NCI-H2107 (cell line): ENCODE data around the gene CPZ.
"Not testable (repeated sequence)": the region's sequence is repeated elsewhere in the genome, so short reads cannot be mapped to it uniquely, and the experiment has no call there.

Source experiments
- DNase-seq: peaks from one replicate; lab custom pipeline; 2025; lab: John Stamatoyannopoulos, UW

CPZ gene

DNA sequence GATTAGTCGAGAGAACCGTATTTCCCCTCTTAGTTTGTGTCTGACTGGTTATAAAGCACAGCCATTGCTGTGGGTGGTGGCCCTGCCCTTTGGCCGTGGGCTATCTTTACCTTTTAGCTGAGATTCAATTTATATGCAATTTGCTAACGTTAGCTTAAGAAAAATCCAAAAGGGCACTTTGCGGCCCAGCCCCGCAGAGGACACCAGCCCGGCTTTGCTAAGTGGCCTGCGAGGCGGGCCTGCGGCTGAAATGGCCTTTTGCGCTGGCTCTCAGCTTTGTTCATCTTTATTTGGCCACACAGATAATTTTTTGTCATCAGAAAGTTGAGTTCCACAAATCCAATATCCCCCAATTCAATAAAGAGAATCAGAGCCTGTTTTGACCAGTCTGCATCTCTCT lies 48.3 kb downstream of the CPZ start:
- no peak for DNase-seq

DNA sequence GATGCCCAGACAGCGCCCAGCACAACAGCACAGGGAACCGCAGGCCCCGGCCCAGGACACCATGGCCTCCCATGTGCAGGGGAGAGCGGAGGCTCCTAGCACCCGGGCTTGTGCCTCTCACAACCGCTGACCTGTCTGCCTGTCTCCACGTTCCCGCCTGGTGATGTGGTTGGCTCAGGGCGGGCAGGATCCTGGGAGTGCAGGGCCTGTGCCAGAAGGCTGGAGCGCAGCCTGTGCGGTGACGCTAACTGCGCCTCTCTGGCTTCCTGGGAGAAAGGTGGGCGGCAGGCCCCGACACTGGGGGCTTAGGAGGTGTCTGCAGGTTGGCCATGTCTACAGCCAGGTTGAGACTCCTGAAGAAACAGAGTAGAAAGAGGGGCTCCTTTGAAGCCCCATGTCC lies 48.7 kb downstream of the CPZ start:
- no peak for DNase-seq

DNA sequence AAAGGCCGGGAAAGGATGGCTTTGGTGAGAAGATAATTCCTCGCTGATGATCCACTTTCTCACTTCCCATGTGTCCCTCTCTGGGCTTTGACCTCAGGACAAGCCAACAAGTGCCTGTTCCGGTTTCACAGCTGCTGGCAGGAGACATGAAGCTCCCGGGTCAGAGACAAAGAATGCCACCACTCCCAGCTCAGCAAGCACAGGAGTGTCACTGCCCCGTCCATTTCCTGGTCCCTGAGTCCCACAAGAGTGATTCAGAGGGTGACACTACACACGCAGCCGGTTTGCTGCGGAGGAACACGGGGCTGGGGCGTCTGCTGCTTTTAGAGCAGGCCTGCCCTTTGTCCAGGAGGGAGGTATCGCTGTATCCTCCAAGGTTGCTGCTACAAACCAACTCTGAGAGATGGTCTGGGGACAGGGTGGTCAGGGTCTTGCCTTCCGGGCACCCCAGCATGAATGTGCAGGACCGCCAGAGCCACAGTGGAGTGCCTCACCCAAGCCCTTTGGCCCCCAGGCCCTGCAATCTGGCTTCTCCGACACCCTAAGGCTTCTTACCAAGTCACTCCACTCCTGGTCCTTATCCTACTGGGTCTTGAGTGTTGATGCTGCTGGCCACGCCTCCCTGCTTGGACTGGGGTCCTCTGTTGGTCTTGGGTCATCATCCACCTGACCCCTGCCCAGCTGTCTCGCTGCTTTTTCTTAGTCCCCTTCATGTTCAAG lies 49.5 kb downstream of the CPZ start:
- DNase-seq, result no peak

DNA sequence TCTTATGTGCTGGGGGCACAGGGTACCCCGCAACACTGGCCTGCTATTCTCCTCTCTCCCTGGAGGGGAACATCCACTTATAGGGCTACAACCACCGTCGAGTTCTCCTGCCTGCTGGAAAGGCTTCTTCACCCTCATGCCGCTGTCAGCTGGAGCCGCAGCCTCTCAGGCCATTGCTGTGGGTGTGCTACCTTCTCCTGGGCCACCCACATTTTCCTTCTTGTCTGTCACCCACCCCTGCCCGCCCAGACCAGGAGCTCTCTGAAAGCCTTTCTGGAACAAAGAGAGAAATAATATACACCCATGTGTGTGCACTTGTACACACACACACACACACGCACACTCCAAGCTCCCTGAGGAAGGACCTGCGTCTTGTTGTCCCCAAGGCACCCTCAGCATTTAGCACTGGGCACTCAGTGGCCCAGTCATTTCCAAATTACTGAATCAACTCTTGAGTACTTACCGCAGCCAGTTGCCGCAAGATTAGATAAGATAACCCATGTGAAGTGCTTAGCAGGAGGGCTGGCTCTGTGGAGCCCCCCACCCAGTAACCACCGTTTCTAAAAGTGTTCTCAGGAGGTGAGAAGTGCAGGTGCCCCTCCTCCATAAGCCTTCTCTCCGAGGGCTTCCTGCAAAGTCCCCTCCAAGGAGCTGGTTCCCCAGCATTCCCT lies 50.2 kb downstream of the CPZ start:
- DNase-seq, result no peak

DNA sequence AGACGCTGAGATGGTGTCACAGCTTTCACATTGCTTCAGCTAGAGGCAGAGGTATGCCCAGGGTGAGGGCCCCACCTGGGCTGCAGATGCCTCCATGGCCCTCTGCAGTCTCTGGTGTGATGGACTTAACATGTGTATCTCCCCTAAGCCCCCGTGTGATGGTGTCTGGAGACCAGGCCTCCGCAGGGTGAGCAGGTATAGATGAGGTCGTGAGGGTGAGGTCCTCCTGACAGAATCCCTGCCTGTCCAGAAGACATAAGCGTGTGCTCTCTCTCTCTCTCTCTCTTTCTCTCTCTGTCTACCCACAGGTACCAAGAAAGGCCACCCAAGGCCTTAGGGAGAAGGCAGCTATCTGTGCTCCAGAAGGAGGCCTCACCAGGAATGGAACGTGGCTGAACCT lies 50.9 kb downstream of the CPZ start:
- no peak for DNase-seq

DNA sequence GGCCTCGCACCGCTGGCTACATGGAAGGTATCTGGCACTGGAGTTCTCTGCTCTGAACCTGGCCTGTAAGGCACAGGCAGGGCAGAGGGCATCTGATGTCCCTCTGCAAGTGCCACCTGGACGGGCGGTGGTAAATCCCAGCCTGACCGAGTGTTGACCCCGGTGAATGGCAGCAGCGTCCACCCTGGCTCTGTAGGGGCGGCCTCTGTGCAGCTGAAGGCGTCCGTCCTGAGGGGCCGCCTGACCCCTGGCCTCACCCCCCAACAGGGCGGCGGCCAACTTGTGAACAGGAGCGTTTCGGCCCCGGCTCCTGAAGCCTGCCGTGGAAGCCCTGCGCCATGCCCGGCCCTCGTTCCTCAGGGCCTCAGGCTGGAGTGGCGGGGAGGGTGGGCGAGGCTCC lies 51.4 kb downstream of the CPZ start:
- no peak for DNase-seq

DNA sequence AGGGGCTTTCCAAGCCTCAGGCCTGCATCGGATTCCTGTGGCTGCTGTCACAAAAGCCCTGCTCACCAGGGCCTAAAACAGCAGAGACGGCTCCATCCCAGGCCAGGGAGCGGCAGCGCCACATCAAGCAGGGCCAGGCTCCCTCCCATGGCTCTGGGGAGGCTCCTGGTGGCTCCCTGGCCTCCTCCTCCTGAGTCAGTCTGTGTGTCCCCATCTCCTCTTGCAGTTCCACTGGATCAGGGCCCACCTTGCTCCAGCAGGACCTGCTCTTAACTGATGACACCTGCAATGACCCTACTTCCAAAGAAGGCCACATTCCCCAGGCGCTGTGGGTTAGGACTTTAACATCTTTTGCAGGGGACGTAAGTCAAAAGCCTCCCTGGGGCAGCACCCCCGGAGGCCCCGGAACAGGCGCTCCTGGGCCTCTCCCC lies 51.9 kb downstream of the CPZ start:
- no peak for DNase-seq

DNA sequence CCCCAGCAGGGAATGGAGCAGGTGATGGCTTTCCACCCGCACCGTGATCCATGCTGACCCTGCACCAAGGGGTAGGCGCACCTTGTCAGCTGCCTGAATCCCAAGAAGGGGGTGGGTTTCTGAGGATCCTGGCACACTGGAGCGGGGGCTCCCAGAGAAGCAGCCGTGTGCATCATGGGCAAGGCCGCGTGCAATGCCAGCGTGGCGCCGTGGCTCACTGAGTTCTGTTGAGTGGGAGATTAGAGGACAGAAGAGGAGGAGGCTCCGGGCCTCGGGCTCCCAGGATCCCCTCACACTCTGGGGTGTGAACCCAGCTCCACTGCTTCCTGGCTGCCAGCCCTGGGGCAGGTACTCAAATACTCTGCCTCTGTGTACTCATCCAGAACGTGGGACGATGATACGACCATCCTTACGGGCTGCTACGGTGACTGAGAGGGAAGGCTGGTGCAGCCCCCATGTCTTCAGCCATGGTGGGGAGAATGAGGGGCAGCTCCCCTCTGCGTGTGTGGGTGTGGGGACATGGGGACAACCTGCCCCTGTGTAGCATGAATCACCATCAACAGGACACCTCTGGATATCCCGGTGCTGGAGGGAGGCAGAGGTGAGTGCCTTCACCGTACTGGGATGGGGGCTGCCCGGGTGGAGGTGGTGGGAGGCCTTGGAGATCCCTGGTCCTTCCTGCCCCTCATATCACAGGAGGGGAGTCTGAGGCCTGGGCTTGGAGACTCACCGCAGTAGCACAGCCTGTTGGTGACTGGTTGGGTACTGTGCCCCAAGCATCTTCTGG lies 52.6 kb downstream of the CPZ start:
- DNase-seq, result no peak

DNA sequence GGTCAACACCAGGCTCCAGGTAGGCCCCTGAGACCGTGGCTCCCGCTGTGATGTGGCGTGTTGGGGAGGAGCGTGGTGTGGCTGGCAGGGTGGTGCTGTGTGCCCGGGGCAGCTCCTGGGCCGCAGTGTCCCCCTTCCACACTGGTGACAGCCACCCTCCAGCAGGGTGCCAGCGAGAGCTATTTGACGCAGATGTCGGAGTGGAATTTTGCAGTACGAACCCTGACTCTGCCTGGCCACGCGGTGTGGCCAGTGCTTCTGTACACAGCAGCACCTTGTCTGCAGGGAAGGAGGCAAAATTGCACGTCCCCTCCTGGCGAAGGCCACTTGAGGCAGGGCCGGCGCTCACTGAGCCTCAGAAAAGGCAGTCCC lies 53.2 kb downstream of the CPZ start:
- DNase-seq, result no peak

DNA sequence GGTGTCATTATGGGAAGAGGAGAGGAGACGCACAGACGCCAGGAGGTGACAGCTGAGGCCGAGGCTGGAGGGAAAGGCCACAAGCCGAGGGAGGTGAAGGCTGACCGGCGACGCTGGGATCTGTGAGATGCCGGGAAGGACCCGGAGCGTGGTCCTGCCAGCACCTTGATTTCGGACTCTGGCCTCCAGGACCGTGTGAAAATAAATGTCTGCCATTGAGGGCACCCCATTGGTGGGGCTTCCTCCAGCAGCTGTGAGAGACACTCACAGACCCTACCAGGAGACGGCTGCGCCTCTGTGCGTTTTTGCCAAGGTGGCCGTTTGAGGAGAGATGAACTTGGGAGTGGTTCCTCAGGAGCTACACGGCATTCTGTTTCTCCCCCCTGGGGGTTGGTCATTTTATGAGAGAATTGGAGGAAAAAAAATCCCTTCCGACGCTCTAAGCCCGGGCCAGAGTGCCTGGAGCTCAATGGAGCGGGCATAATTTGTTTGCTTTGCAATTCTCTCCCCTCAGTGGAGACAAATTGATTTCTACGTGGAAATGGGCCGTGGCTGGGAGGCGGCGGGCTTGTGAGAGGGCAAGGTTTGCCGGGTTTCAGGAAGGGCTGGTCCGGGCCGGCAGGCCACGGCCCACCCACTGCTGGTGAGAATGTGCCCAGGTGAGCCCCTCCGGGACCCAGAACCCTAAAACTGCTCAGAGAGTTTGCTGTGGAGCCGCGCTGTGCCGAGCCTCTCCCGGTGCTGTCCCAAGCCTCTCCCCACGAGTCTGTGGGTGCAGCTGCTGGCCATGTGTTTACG lies 53.9 kb downstream of the CPZ start:
- no peak for DNase-seq

DNA sequence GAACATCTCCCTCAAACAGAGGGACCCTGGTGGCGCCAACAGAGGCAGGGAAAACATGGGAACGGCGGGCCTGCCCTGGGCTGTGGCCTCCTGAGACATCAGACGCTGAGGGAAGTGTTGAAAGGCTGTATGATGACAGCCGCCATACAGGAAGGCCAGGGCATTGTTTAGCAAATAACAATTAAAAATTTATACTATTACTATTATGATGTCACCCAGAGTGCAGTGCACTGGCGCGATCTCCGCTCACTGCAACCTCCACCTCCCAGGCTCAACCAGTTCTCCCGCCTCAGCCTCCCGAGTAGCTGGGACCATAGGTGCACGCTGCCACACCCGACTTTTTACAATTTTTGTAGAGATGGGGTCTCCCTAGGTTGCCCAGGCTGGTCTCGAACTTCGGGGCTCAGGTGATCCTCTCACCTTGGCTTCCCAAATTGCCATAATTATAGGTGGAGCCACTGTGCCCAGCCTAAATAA lies 54.6 kb downstream of the CPZ start:
- DNase-seq, result no peak

DNA sequence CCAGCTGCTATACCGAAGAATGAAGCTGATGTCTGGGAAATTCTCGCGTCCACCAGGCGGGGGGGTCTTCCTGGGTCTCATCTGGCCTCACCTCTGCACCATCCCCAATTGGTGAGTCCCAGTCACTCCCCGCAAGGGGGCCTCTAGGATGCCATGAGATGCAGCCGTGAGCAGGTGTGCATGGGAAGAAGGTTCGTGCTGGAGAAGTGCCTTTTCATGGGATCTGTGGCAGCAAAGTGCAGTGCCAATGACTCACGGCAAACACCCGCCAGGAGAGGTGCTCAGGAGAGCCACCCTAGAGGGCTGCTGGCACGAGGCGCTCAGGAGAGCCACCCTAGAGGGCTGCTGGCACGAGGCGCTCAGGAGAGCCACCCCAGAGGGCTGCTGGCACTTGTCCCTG lies 55.1 kb downstream of the CPZ start:
- no peak for DNase-seq

DNA sequence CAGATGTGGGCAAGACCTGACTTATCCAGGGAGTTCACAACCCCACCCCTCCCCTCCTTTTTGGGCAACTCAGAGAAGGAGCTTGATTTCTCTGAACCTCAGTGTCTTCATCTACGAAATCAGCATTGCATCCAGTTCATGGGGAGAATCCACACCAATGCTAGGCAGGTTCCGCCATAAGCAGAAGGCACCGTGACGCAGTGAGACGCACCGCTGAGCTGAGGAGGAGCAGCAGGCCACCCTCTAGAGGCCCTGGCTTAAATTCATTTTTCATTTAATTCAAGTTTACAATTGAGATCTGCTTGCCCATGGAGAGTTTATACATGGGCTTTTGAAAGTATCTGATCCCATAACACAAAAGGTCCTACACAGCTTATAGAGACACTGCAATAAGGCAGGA lies 55.7 kb downstream of the CPZ start:
- DNase-seq, result no peak

DNA sequence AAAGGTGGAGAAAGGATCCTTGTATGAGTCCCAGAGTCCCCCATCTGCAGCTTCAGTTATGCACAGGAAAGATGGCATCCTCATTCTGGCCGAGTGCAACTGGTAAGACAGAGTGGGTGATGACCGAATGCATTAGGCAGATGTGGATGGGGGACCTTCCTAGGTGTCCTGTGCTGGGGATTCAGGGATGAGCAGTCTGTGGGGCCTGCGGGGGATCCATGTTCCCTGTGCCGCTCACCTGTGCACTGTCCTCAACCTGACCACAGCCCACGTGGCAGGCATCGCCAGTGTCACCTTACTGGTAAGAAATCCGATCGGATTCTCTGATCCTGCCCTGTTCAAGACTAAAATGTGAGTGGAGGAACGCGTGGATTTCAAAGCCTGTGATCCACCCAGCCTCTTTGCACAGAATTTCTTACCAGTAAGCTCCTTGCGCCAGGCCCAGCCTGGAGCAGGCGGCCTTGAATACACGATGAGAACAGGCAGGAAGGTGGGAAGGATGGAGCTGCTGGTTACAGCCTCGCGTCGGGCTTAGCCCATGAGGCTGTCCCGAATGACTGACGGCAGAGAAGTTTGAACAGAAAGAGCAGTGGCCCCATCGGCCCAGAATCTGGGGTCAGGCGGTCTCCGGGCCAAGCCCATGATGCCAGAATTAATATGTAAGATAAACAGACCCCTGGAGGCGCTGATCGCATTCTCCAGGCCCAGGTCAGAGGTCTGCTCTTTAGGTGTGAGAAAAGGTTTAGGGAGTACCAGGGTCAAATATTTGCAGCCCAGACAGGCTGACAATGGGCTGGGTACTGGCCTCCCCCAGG lies 56.5 kb downstream of the CPZ start:
- no peak for DNase-seq

DNA sequence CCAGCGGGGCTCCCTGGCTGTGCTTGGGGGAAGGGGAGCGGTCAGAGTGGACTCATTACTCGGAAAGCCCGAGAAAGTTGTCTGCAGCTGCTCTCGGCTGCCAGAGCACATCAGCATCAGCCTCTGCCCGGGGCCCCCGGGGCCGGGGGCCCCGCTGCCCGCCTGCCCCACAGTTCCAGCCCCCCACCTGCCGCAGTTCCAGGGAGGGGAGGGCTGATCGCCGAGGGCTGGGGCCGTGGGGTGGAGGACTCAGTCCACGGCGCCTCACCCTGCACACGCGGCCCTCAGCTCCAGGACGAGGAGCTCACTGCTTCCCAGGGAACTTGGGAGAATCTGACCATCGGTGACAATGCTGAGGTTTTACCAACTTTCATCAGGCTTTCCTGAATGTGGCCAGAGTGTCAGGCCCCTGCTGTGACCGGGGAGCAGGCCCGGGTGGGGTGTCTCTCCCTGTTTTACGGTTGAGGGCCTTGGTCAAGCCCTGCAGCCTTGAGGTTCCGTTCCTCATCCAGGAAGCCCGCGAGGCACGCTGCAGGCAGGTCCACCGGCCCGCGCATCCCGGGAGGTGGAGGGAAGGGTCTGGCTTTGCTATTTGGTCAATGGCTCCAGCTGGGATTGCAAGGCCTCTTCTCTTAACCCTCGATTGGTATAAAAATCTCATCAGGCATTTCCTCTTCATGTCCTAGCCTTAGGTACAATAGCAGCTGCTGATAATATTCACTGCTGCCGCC lies 57.2 kb downstream of the CPZ start:
- no peak for DNase-seq

DNA sequence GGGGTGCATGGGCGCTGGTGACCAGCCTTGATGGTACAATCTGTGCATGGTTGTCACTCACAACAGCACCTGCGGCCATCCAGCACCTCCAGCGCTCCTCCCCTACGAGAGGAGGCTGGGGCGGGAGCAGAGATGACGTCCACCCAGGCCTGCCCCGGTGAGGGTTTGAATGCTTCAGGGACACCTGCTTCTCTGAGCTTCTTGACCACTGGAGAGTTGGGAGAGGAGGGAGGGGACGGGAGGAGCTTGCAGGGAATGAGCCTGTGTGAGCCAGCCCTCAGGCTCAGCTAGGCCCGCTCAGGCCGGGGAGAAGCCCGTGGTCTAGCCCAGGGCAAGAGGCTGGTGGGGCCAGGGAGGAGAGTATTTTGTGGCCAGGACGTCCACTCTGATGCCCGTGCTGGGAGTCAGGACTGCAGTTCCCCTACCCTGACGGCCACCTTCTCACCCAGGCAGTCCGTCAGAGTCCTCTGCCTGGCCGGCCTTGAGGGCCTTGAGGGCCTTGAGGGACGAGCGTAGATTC lies 59.2 kb downstream of the CPZ start:
- DNase-seq, result no peak

DNA sequence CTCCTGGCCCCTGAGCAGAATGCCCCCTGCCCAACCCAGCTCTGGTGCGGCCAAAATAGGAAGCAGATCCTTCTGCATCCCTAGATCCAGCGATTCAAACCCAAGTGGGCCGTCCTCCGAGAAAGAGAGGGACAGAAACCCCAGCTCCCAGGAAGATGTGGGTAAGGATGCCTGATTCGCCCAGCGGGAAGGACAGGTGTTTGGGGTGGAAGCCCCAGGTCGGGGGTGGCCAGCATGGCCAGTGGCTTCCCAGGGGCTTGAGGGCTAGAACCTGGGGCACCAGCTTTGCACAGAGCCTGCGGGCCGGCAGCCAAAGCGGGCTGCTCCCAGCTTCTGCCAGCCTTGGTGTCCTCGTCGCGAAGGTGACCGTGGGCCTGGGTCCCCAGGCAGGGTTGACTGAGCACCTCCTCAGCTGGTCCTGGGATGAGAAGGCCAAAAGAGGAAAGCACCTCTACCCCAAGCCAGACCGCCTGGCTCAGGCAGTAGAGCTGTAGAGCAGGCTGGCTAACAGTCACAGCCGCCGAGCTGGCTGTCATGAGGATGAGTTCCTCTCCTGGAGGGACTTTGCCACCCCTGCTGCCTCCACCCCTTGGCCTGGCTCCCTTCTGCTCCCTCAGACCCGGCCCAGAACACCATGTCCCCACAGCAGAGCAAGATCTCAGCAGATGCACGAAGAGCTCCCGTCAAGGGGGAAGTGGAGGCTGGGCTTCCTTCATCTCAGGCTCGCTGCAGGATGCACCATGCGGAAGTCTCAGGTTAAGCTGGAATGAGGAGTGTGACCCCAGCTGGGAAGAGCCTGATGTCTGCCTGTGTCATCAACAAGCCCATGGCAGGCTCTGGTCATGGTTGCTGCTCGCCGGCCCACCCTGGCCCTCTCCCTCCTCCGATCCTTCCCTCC lies 59.9 kb downstream of the CPZ start:
- DNase-seq, result no peak

DNA sequence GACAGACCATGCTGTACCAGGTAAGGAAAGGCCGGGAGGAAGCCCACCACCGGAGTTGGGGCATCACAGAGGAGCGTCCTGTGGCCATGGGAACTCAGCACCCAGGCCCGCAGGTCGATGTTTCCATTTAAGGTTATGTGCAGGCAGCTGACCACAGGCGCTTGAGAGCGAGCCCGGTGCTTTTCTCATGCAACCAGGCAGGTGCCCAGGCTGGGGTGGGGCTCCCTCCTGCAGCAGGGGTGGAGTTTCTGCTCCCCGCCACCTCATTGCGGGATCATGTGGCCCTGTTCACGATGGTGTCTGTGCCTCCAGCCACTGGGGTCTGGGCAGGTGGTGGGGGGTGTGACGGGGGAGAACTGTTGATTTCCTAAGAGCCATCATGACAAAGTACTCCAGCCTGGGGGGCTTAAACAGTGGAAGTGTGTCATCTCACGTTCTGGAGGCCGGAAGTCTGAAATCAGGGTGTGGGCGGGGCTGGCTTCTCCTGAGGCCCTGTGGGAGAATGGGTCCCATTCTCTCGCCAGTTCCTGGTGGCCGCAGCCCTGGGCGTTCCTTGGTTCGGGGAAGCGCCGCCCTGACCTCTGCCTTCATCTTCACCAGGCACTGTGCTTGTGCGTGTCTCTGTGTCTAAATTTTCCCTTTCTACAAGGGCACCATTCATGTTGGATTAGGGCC lies 60.9 kb downstream of the CPZ start:
- no peak for DNase-seq

DNA sequence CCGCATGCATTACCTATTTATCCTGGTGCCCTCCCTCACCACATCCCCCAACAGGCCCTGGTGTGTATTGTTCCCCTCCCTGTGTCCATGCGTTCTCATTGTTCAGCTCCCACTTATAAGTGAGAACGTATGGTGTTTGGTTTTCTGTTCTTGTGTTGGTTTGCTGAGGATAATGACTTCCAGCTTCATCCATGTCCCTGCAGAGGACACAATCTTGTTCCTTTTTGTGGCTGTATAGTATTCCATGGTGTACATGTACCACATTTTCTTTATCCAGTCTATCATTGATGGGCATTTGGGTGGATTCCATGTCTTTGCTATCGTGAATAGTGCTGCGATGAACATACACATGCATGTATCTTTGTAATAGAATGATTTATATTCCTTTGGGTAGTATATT lies 61.6 kb downstream of the CPZ start:
- not testable (repeated sequence) for DNase-seq
